C4-2B (cell line): Measurements from ENCODE around the gene SLC16A7.

Experiments used
- ZFX ChIP-seq: fragments of 450-650 bp; IDR thresholded peaks from 2 replicates; pipeline ENCODE4 v1.6.1; 2017
- TF ChIP-seq, protein P1 (sequence below): fragments of 450-650 bp; conservative IDR thresholded peaks from 2 replicates; pipeline ENCODE4 v1.5.1; 2017; ENCODE audit warnings: mild to moderate bottlenecking

DNA sequence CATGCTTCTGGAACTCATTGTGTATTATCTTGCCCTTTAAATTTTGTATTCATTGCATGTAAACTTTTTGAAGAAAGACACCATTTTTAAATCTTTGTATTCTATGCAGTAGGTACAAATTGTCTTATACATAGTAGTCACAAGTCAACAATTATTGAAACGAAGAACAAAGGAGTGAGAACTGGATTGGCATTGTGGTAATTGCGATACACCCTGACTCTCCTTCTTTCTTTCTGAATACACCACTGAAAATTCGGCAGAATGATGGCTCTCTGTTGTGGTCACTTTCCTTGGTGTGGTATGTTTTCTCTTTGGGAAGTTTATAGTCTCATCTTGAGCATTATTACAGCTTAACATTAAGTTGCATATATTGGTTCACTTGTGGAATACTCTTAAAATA lies 34.1 kb downstream of the SLC16A7 start:
- TF ChIP-seq, protein P1, sequence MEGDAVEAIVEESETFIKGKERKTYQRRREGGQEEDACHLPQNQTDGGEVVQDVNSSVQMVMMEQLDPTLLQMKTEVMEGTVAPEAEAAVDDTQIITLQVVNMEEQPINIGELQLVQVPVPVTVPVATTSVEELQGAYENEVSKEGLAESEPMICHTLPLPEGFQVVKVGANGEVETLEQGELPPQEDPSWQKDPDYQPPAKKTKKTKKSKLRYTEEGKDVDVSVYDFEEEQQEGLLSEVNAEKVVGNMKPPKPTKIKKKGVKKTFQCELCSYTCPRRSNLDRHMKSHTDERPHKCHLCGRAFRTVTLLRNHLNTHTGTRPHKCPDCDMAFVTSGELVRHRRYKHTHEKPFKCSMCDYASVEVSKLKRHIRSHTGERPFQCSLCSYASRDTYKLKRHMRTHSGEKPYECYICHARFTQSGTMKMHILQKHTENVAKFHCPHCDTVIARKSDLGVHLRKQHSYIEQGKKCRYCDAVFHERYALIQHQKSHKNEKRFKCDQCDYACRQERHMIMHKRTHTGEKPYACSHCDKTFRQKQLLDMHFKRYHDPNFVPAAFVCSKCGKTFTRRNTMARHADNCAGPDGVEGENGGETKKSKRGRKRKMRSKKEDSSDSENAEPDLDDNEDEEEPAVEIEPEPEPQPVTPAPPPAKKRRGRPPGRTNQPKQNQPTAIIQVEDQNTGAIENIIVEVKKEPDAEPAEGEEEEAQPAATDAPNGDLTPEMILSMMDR, result no peak
- no peak for TF ChIP-seq ZFX
